Keratinocyte (primary cell): Measurements from ENCODE around the gene RALY. TPM values are rescaled to one million over a fixed set of nuclear protein-coding genes. Genes with fewer than 3 reads are reported as not detected.

ENCODE experiments used
- DNase-seq: peaks from one replicate; pipeline ENCODE4 v3.0.0-alpha.2; 2011; ENCODE audit warnings: low read depth, missing footprints, low spot score
- FAIRE-seq: peaks from 2 replicates; lab custom pipeline; 2011; peaks lifted over from hg19 to GRCh38; lab: Jason Lieb, UNC
- H2AFZ ChIP-seq: 2 replicates; pipeline ENCODE4 v1.6.0; 2012; ENCODE audit warnings: low read length, control low read depth, inconsistent platforms; ENCODE audit not compliant: control insufficient read depth
- H3K27ac ChIP-seq: 2 replicates; pipeline ENCODE4 v1.5.1; 2011; ENCODE audit warnings: low read length; ENCODE audit not compliant: control insufficient read depth, insufficient read depth
- H3K27me3 ChIP-seq: 3 replicates; pipeline ENCODE4 v1.6.0; 2011; ENCODE audit warnings: low read length; ENCODE audit not compliant: control insufficient read depth, insufficient read depth; ENCODE audit errors: extremely low read depth
- H3K36me3 ChIP-seq, 2 experiments: 2 replicates in 1 of 2; 3 replicates in 1 of 2; pipeline ENCODE4 v1.5.1; 2011; ENCODE audit warnings: low read length in 2 of 2, mild to moderate bottlenecking in 1 of 2; ENCODE audit not compliant: control insufficient read depth in 2 of 2, insufficient read depth in 2 of 2; ENCODE audit errors: extremely low read depth in 1 of 2
- H3K4me1 ChIP-seq: 3 replicates; pipeline ENCODE4 v1.5.1; 2011; ENCODE audit warnings: low read length; ENCODE audit not compliant: control insufficient read depth, insufficient read depth; ENCODE audit errors: extremely low read depth
- H3K4me2 ChIP-seq: 3 replicates; pipeline ENCODE4 v1.6.0; 2011; ENCODE audit warnings: low read depth, low read length; ENCODE audit not compliant: control insufficient read depth, insufficient read depth; ENCODE audit errors: extremely low read depth
- H3K4me3 ChIP-seq, 3 experiments: fragments of 200-600 bp in 1 of 3; sonication (generic) in 1 of 3; 2 replicates in 2 of 3; 3 replicates in 1 of 3; pipeline ENCODE4 v1.5.1; 2011 to 2016; ENCODE audit warnings: low read length in 3 of 3, mild to moderate bottlenecking in 3 of 3, control low read depth in 2 of 3, inconsistent platforms in 1 of 3, low read depth in 1 of 3, mixed read lengths in 1 of 3, mixed run types in 1 of 3, moderate library complexity in 1 of 3; ENCODE audit not compliant: control insufficient read depth in 2 of 3, insufficient read depth in 2 of 3; ENCODE audit errors: extremely low read depth in 1 of 3
- H3K79me2 ChIP-seq: 2 replicates; pipeline ENCODE4 v1.6.0; 2012; ENCODE audit warnings: low read length; ENCODE audit not compliant: control insufficient read depth, insufficient read depth
- H3K9ac ChIP-seq: 3 replicates; pipeline ENCODE4 v1.6.0; 2011; ENCODE audit warnings: low read length; ENCODE audit not compliant: control insufficient read depth, insufficient read depth; ENCODE audit errors: extremely low read depth
- H3K9me1 ChIP-seq: 3 replicates; pipeline ENCODE4 v1.6.0; 2011; ENCODE audit warnings: low read length; ENCODE audit not compliant: control insufficient read depth, insufficient read depth; ENCODE audit errors: extremely low read depth
- H3K9me3 ChIP-seq: 2 replicates; pipeline ENCODE4 v1.5.1; 2012; ENCODE audit warnings: low read depth, low read length; ENCODE audit not compliant: control insufficient read depth
- H4K20me1 ChIP-seq: 3 replicates; pipeline ENCODE4 v1.6.0; 2011; ENCODE audit warnings: low read length; ENCODE audit not compliant: control insufficient read depth, insufficient read depth; ENCODE audit errors: extremely low read depth
- CTCF ChIP-seq, 3 experiments: IDR thresholded peaks in 1 of 3; conservative IDR thresholded peaks in 1 of 3; optimal IDR thresholded peaks in 1 of 3; 2 replicates in 2 of 3; 3 replicates in 1 of 3; pipeline versions ENCODE3 to v1.5.1; 2011; ENCODE audit warnings: low read length in 3 of 3, mild to moderate bottlenecking in 3 of 3, moderate library complexity in 2 of 3, control low read depth in 1 of 3, inconsistent platforms in 1 of 3; ENCODE audit not compliant: insufficient read depth in 2 of 3; ENCODE audit errors: extremely low read depth in 1 of 3
- EZH2 ChIP-seq: IDR thresholded peaks from one replicate; pipeline ENCODE4 v1.6.1; 2012; ENCODE audit warnings: inconsistent platforms, mild to moderate bottlenecking, low read length, moderate library complexity
- dilution Hi-C: fragments of 300-500 bp; cut with MboI; formaldehyde crosslinking; loops from one replicate; pipeline ENCODE4 v1.7.0; 2020; ENCODE audit warnings: low sequenced_read_pairs; ENCODE audit not compliant: extremely low pct_ligation_motif_present
- polyA plus RNA-seq, 5 experiments: library from polyadenylated mRNA; depleted of rRNA in 3 of 5; stranded (reverse) in 3 of 5; stranded (forward) in 1 of 5; unstranded in 1 of 5; fragments of >200 nt; gene quantifications; 1 replicate in 1 of 5; 2 replicates in 3 of 5; 3 replicates in 1 of 5; pipeline versions ENCODE4 v1.2.1 to v1.2.3, GENCODE V29; 2011 to 2012; ENCODE audit warnings: missing spikeins in 2 of 5, low read depth in 1 of 5, low replicate concordance in 1 of 5

The RALY gene
- polyA plus RNA-seq, 1 donor (not counting 4 experiments of a cell fraction or from before 2014, with no cell fraction given): 118 TPM

GRCh38 chr20:34075647-34076046 lies 81.9 kb downstream of the RALY start:
- H3K4me2 ChIP-seq: no peak overlapping the region
- no peak overlapping the region for H3K4me3 ChIP-seq
- peaks cover 32 to 55% of the 10 kb centered on the region in 2 experiments for H3K36me3 ChIP-seq
- H3K4me1 ChIP-seq: no peaks in the 10 kb centered on the region
- no peaks in the 10 kb centered on the region for H3K9me1 ChIP-seq
- DNase-seq: no peak
- no peak for FAIRE-seq
- no peaks in the 10 kb centered on the region for H3K9me3 ChIP-seq
- peaks cover 33% of the 10 kb centered on the region for H3K79me2 ChIP-seq
- TF ChIP-seq CTCF (optimal IDR thresholded peaks at IDR 0.05 in 1 of 3, IDR thresholded peaks at IDR 0.05 in 1 of 3, conservative IDR thresholded peaks at IDR 0.05 in 1 of 3; ENCODE audit: extremely low read depth in 1 of 3, insufficient read depth in 2 of 3, low read length in 3 of 3): peak in 2 of 3 experiments; percentile 15 to 32
- TF ChIP-seq EZH2: no peak
- no peak overlapping the region for H3K9ac ChIP-seq
- no peak overlapping the region for H3K27ac ChIP-seq
- H4K20me1 ChIP-seq: no peaks in the 10 kb centered on the region
- no peak overlapping the region for H2AFZ ChIP-seq
- H3K27me3 ChIP-seq: no peaks in the 10 kb centered on the region
- dilution Hi-C loops: no loop called here

- dilution Hi-C loops: no loop called here
- Histone ChIP-seq H3K9me3 (no peaks in the 10 kb centered on the region), H3K4me3 (no peak overlapping the region), H3K79me2 (peaks cover 24% of the 10 kb centered on the region), H4K20me1 (no peaks in the 10 kb centered on the region), H3K9ac (no peak overlapping the region), H3K4me1 (no peaks in the 10 kb centered on the region), H3K9me1 (no peaks in the 10 kb centered on the region), H3K36me3 (peaks cover 32 to 58% of the 10 kb centered on the region in 2 experiments), H3K27me3 (no peaks in the 10 kb centered on the region), H2AFZ (no peak overlapping the region), H3K4me2 (no peak overlapping the region), H3K27ac (no peak overlapping the region)
- no peak for DNase-seq
- TF ChIP-seq CTCF (optimal IDR thresholded peaks at IDR 0.05 in 1 of 3, IDR thresholded peaks at IDR 0.05 in 1 of 3, conservative IDR thresholded peaks at IDR 0.05 in 1 of 3; ENCODE audit: extremely low read depth in 1 of 3, insufficient read depth in 2 of 3, low read length in 3 of 3): no peak
- no peak for FAIRE-seq
Observed at GRCh38 chr20:34076952-34077351, 83.2 kb downstream of the RALY start.
